Measurements from ENCODE around the gene LDHB. TPM values are rescaled to one million over a fixed set of nuclear protein-coding genes. Genes with fewer than 3 reads are reported as not detected.
A peak's percentile ranks its signal among the peaks of the same experiment; 100 is the strongest.
"Not testable (repeated sequence)": the region's sequence is repeated elsewhere in the genome, so short reads cannot be mapped to it uniquely, and the experiment has no call there.

Gene LDHB
- total RNA-seq, 1 donor from 2014 or later, result 253 TPM

GRCh38 chr12:21608196-21608595 is 49.4 kb downstream of the LDHB start:
- DNase-seq (ENCODE audit: low read depth in 2 of 2), result peak in 1 of 2 donors; percentile 23

DNA sequence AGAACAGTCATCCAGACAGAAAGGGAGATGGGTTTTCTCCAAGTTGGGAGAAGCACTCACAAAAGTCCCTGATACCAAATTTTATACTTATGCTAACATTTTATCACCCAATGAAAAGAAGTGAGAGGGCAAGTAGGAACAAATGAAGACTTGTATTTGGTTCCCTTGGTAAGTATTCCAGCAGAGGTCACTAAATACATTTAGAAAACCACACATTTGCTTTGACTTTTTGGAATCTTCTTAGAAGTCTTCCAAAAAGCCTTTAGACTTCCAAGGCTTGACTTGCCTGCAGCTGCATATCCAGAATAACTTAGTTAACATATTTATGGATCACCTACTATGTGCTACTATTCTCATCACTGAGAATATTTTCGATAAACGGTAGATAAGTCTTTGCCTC is 49.9 kb downstream of the LDHB start:
- peak; percentile 5 to 35 for DNase-seq (ENCODE audit: low read depth in 2 of 2)

DNA sequence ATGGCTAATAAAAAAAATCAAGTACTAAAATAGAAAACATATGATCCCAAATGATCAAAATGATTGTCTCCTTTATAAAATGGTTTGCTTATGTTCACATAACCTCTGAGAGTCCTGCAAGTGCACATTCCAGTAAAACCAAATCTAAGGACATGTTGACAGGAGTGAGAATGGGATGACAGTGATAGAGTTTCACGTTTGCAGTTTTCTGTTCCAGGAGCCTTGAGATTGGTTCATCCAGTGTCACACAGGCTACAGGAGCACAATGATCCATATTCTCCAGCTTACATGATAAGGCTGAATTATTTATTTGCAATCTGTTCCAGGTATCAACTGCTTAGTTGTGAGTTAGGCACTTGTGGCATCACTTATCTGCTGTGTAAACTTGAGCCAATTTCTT is 51.5 kb downstream of the LDHB start:
- no peak for DNase-seq (ENCODE audit: low read depth in 2 of 2)

DNA sequence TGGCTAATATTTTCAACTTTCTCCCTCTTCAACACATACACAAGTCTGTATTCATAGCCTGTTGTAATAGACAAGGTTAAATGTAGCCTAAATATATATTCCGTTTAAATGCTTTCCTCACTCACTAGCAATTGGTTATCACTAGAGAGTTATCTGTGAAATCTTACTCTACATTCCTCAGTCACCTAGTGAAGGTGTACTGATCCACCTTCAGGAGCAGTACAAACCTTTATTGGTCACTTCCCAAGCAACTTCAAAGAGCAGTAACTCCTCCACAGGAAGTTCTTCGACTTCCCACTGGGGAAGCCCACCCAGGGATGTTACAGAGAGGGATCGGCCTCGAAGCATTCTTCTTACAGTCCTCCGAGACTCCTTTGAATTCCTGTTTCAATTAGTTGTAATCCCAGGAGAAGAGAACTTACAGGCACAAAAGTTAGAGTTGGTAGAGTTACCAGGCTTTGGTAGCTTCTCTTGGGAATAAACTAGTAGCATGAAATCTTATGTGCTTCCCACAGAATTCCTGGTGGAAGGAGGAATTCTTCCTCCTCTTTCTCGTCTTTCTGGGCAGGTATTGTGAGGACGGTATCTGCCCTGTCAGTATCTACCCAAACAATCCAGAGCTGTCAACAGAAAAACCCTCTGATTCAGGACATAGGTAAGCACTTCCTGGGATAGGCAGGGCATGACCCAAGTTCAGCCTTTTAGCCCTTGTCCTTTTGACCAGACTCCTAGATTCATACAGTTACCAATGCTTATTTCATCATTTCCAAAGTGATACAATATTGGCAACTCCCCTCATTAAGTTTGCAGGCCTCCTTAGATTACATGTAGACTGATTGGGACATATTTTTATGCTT is 53.2 kb downstream of the LDHB start, which contains the start of gene GYS2:
GYS2 (minus strand) TSS at position 603 of the 857 bp plus-strand sequence; CDS start at position 348, 255 bp downstream.
- no peak for DNase-seq (ENCODE audit: low read depth in 2 of 2)

- DNase-seq (ENCODE audit: low read depth in 2 of 2), result no peak
Measured at GRCh38 chr12:21602774-21603173, 54.9 kb downstream of the LDHB start.

- DNase-seq (ENCODE audit: low read depth in 2 of 2), result no peak
Measured at GRCh38 chr12:21600196-21600595, 57.4 kb downstream of the LDHB start.

GRCh38 chr12:21599143-21599999 is 58.3 kb downstream of the LDHB start:
- DNase-seq (ENCODE audit: low read depth in 2 of 2), result no peak

DNA sequence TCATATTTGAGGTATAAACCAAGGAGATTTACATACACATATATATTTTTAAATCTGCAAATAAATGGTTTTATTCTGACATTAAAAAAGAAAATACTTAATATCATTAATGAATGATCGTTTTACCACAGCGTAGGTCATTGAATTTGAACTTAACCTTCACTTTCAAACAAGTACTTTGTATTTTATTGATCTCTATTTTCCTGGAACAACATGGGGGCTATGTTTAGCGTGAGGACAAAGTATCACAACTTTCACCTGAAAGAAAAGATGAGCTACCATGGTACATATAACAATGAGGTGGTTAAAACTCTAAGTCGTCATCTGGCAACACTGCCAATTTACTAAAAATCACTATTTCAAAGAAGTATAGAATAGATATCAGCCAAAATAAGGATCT is 59.0 kb downstream of the LDHB start:
- DNase-seq (ENCODE audit: low read depth in 2 of 2), result no peak

- not testable (repeated sequence) for DNase-seq (ENCODE audit: low read depth in 2 of 2)
Measured at GRCh38 chr12:21595356-21595755, 62.3 kb downstream of the LDHB start.

GRCh38 chr12:21585485-21585884 is 72.2 kb downstream of the LDHB start:
- no peak for DNase-seq (ENCODE audit: low read depth in 2 of 2)

Other genes starting within 250 kb of the LDHB start
- gene PYROXD1, start 220.2 kb downstream of the LDHB start, total RNA-seq, result 4.6 and 5.3 TPM in 2 replicates
- gene RECQL, start 156.2 kb downstream of the LDHB start, total RNA-seq, result 76.5 and 95.1 TPM in 2 replicates
- 18.2 and 28.1 TPM in 2 replicates for gene GOLT1B, start 156.1 kb downstream of the LDHB start, total RNA-seq
- gene SPX, start 131.5 kb downstream of the LDHB start, total RNA-seq, result not detected in 2 replicates
- gene GYS2, start 53.0 kb downstream of the LDHB start, total RNA-seq, result not detected in 2 replicates
- under 0.01 TPM in 1 of 2 replicates, not detected in the other for gene KCNJ8, start 116.9 kb upstream of the LDHB start, total RNA-seq